NCI-H1417 treated with DMSO at 0.1 percent for 48 hours (cell line): ENCODE data around the gene SRRT.
"Not testable (repeated sequence)": the region's sequence is repeated elsewhere in the genome, so short reads cannot be mapped to it uniquely, and the experiment has no call there.

Source experiments
- DNase-seq: peaks from one replicate; lab custom pipeline; 2025; lab: John Stamatoyannopoulos, UW

SRRT gene

DNA sequence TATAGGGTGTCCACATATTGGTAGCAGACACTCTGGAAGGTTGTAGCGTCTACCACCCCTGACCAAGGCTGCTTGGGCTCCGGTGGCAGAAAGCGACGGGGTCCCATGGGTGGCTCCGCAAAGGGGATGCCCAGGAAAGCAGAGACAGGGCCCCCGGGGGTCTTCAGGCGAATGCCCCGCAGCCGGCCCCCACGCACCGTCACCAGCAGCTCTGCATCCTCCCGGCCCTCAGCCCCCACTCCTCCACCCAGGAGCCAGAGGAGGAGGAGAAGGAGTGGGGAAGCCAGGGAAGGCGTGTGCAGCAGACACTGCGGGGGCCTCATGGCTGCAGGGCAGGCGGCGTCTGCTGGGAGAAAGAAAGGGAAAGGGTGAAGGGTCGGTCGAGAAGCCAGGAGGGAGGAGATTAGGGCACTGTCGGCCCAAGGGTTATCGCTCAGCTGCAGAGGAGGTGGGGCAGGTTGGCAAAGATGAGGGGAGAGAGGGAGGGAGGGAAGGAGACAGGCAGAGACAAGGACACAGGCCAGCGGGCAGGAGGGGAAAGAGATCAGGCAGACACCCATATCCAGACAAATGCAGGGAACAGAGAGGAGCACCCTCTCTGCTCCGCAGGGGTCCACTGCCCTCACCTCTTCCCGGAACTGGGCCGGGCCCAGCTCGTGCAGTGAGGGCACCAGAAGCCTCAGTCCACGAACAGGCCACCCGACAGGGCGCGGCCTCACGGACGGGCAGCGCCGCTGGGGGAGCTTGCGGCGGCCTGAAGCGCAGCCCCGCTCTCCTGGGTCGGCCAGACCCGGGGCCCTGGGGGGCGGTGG is 19.2 kb downstream of the SRRT start:
- DNase-seq = no peak

DNA sequence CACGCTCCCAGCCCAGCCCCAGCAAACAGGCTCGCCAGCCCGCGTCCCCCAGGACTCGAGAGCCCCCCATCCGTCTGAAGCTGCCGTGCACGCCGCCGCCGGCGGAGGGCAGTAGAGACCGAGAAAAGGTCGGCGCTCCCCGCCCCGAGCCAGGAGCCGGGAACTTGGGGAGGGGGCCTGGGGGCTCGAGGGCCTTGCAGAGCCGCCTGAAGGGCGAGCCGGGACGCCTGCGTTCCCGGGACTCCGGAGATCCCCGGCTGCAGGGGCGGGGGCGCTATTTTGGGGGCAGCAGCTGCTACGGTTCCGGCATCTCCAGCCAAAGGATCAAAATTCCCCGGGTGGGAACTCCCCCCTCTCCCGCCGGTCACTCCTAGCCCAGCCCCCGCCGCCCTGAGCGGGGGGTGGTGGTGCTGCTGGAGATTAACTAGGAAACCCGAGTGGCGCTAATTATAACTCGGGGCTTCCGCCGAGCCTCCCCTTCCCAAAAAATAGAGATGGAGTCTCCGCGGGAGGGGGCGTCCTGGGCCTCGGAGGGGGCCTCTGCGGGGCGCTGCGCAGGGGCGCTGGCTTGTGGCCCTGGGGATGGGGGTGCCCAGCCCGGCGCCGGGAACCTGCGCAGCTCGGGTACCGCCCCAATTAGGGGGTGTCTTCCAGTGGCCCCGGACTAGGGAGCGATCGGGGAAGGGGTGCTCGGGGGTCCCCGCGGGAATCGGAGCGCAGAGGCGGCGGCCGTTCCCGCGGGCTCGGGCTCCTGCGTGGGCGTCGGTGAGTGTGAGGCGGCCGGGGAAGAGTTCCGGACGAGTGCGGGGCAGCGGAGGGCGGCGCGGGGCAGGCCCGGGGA is 20.2 kb downstream of the SRRT start:
- no peak for DNase-seq

DNA sequence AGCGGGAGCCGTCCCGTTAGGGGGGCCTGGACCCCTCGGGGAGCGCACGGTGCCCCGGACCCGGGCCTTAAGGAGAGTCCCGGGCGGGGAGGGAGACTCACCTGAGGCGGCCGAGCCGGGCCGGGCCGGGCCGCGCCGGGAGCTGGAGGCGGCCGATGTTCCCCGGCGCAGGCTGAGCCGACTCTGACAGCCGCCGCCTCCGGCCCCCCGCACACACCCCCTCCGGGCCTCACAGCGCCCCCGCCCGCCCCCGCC is 20.7 kb downstream of the SRRT start, which contains the start of gene ACHE:
Gene ACHE, minus strand, starts transcription at position 188 of the 255 bp plus-strand sequence. CDS start 1,656 bp downstream, outside the sequence.
- DNase-seq = no peak

- DNase-seq = no peak
Observed at GRCh38 chr7:100895956-100896731, 21.2 kb downstream of the SRRT start.

GRCh38 chr7:100896732-100897608 is 22.1 kb downstream of the SRRT start:
- no peak for DNase-seq

GRCh38 chr7:100897772-100898454 is 23.0 kb downstream of the SRRT start:
- no peak for DNase-seq

- DNase-seq = no peak
Observed at GRCh38 chr7:100899432-100899831, 24.5 kb downstream of the SRRT start.

GRCh38 chr7:100900978-100901377 is 26.1 kb downstream of the SRRT start:
- no peak for DNase-seq

- no peak for DNase-seq
Observed at GRCh38 chr7:100901921-100902332, 27.0 kb downstream of the SRRT start.

GRCh38 chr7:100902638-100903037 is 27.7 kb downstream of the SRRT start:
- DNase-seq = no peak

GRCh38 chr7:100908512-100908911 is 33.6 kb downstream of the SRRT start:
- DNase-seq = no peak

DNA sequence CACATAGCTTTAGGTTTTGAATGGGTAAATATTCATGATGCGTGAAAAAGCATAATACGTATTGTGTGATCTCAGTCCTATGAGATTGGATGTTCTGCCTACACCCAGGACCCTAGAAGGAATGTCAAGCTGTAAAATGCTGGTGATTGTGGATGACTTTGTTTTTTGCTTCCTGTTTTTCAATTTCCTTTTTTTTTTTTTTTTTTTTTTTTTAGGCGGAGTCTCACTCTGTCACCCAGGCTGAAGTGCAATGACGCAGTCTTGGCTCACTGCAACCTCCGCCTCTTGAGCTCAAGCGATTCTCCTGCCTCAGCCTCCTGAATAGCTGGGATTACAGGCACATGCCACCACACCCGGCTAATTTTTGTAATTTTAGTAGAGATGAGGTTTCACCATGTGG is 35.5 kb downstream of the SRRT start:
- DNase-seq = not testable (repeated sequence)

DNA sequence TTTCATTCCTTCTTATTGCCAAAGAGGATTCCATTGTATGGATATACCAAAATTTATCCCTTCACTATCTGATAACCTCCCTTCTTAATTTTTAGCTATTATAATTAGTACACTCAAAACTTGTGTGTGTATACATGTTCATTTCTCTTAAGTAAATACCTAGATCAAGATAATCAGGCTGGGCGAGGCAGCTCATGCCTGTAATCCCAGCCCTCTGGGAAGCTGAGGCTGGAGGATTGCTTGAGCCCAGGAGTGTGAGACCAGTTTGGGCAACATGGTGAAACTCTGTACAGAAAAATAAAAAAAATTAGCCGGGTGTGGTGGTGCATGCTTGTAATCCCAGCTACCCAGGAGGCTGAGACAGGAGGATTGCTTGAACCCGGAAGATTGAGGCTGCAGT is 36.6 kb downstream of the SRRT start:
- no peak for DNase-seq

GRCh38 chr7:100914208-100914878 is 39.4 kb downstream of the SRRT start:
- DNase-seq = no peak

GRCh38 chr7:100914879-100915447 is 40.1 kb downstream of the SRRT start:
- no peak for DNase-seq

DNA sequence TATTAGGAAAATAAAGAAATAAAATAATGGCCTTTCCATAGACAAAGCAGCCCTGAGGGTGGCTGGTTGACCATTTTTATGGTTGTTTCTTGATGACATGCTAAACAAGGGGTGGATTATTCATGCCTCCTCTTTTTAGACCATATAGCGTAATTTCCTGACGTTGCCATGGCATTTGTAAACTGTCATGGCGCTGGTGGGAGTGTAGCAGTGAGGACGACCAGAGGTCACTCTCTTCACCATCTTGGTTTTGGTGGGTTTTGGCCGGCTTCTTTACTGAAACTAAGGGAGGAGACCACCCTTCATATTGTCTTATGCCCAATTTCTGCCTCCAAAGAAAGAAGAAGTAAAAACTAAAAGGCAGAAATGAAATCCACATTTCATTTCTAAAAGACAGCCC is 44.4 kb downstream of the SRRT start:
- DNase-seq = not testable (repeated sequence)

DNA sequence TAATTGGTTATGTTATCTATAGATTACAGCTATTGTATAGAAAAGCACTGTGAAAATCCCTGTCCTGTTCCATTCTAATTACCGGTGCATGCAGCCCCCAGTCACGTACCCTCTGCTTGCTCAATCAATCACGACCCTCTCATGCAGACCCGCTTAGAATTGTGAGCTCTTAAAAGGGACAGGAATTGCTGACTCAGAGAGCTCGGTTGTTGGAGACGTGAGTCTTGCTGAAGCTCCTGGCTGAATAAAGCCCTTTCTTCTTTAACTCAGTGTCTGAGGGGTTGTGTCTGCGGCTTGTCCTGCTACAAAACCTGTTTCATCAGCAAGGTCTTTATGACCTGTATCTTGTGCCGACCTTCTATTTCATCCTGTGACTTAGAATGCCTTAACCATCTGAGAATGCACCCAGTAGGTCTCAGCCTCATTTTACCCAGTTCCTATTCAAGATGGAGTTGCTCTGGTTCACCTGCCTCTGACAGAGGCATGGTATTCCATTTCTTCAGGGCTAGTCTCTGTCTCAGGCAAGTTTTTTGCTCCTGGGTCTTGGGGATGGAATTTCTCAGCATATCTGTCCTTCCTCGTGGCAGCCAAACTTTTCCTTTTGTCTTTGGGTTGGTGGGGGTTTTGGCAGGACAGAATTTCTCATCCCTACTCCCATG is 45.0 kb downstream of the SRRT start:
- DNase-seq = not testable (repeated sequence)

DNA sequence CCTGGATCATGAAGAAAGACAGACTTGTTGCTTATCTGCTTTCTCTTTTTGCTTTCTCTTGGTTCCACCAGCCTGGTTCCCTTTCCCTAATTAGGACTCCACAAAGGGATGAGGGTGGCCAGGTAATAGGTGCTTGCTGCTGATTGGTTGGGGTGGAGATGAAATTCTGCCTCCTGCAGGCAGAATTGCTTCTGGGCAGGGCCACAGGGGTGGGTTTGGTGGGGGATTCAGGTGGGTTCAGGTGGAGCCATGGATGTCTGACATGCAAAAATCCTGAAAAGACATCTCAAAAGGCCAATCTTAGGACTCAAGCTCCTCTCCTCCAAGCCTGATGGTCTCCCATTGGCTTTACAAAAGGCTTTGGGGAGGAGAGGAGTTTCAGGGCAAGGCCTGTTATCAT is 46.1 kb downstream of the SRRT start:
- DNase-seq = no peak

- not testable (repeated sequence) for DNase-seq
Observed at GRCh38 chr7:100923616-100924015, 48.7 kb downstream of the SRRT start.

DNA sequence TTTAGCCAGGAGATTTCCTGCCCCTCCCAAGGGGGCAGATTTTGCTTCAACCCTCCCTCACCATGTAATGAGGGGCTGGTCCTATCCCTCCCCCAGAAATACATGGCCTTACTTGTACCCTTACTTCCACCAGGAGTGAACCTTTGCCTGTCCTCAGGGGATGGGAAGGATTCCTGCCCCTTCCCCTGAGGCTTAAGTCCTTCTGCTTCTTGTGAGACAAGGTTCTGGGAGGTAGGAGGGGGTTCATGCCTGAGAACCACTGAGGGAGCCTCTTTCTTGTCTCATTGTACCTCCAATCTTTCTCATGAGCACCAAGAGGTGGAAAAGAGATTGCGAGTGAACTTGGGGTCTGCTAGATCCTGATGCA is 54.9 kb downstream of the SRRT start:
- DNase-seq = no peak
